Panc1 (cell line): Measurements from ENCODE around the gene NDUFB11. TPM values are rescaled to one million over a fixed set of nuclear protein-coding genes. Genes with fewer than 3 reads are reported as not detected.

Experiments
- ATAC-seq: fragments of 200-7000 bp; cut with Tn5 transposase; 2 replicates; pipeline ENCODE4 v1.9.1; 2020; ENCODE audit warnings: mild to moderate bottlenecking, moderate library complexity
- BruUV-seq: library from RNA; stranded (reverse); fragments of 400-500 nt; replicated peaks from 2 replicates; lab custom pipeline; 2021; lab: Mats Ljungman, UMichigan
- CTCF ChIA-PET: fragments of 300-600 bp; sonication (Branson Sonifier 250); formaldehyde crosslinking; loops from one replicate; lab custom pipeline; 2022; ENCODE audit warnings: antibody characterized with exemption; lab: Charles Lee
- POLR2A ChIA-PET: fragments of 300-600 bp; sonication (Branson Sonifier 250); formaldehyde crosslinking; loops from one replicate; lab custom pipeline; 2022; ENCODE audit warnings: antibody characterized with exemption; lab: Charles Lee
- DNase-seq: peaks from one replicate; pipeline ENCODE4 v3.0.0-alpha.2; 2010; ENCODE audit warnings: low read depth, low spot score
- H3K27ac ChIP-seq: 2 replicates; pipeline ENCODE4 v1.5.1; 2011; ENCODE audit warnings: mild to moderate bottlenecking, low read length, inconsistent platforms
- H3K27me3 ChIP-seq: fragments of 200-500 bp; sonication (Bioruptor generic); 2 replicates; pipeline ENCODE4 v1.6.0; 2014; ENCODE audit warnings: low read length, inconsistent platforms; ENCODE audit not compliant: control insufficient read depth, insufficient read depth
- H3K36me3 ChIP-seq: fragments of 200-500 bp; sonication (Bioruptor generic); 2 replicates; pipeline ENCODE4 v1.5.1; 2014; ENCODE audit warnings: inconsistent platforms, mild to moderate bottlenecking, low read length, moderate library complexity; ENCODE audit not compliant: control insufficient read depth, insufficient read depth
- H3K4me1 ChIP-seq: 2 replicates; pipeline ENCODE4 v1.5.1; 2011; ENCODE audit warnings: inconsistent platforms, mild to moderate bottlenecking, low read length, moderate library complexity; ENCODE audit not compliant: control insufficient read depth, insufficient read depth
- H3K4me3 ChIP-seq, 2 experiments: 2 replicates each; pipeline ENCODE4 v1.5.1; 2011 to 2012; ENCODE audit warnings: low read depth in 2 of 2, low read length in 2 of 2, mild to moderate bottlenecking in 2 of 2, inconsistent platforms in 1 of 2, moderate library complexity in 1 of 2
- H3K9me3 ChIP-seq: fragments of 200-500 bp; sonication (Bioruptor generic); 2 replicates; pipeline ENCODE4 v1.5.1; 2014; ENCODE audit warnings: low read depth, mild to moderate bottlenecking, inconsistent platforms, low read length, moderate library complexity; ENCODE audit not compliant: control insufficient read depth, insufficient read depth
- CTCF ChIP-seq: fragments of 450-650 bp; IDR thresholded peaks from 2 replicates; pipeline ENCODE4 v1.5.1; 2017; ENCODE audit warnings: mild to moderate bottlenecking
- POLR2AphosphoS5 ChIP-seq: IDR thresholded peaks from 2 replicates; pipeline ENCODE4 v1.6.1; 2012; ENCODE audit warnings: mild to moderate bottlenecking, low read depth, low read length, moderate library complexity
- REST ChIP-seq, 2 experiments: IDR thresholded peaks; 2 replicates each; pipeline ENCODE4 v1.6.1; 2011 to 2012; ENCODE audit warnings: low read depth in 2 of 2, control low read depth in 1 of 2, low read length in 1 of 2, mild to moderate bottlenecking in 1 of 2, moderate library complexity in 1 of 2; ENCODE audit not compliant: insufficient read depth in 1 of 2
- SIN3A ChIP-seq: IDR thresholded peaks from 2 replicates; pipeline ENCODE4 v1.6.1; 2012; ENCODE audit warnings: low read depth, mild to moderate bottlenecking, low read length, moderate library complexity, borderline replicate concordance; ENCODE audit not compliant: insufficient read depth
- TCF7L2 ChIP-seq: IDR thresholded peaks from 2 replicates; pipeline ENCODE4 v1.6.1; 2011; ENCODE audit warnings: mild to moderate bottlenecking, low read depth, low read length, inconsistent platforms
- in situ Hi-C: cut with HindIII; loops from 2 replicates; pipeline ENCODE4 v1.10.0; 2016; ENCODE audit warnings: low sequenced_read_pairs, low pct_unique_long_range_greater_than_20kb
- intact Hi-C: fragments of 100-400 bp; cut with micrococcal nuclease; formaldehyde crosslinking; loops from one replicate; pipeline ENCODE4 v1.10.0; 2022; ENCODE audit not compliant: unreplicated experiment
- total RNA-seq: library from RNA; stranded (reverse); gene quantifications from one replicate; pipeline ENCODE4 v1.2.1, GENCODE V29; 2021; ENCODE audit not compliant: unreplicated experiment

NDUFB11 gene
- total RNA-seq, 1 experiment from 2014 or later, result 109 TPM

- no peak overlapping the region for H3K4me3 ChIP-seq
- ATAC-seq (no peak), DNase-seq (no peak)
- POLR2A ChIA-PET, result no interaction called here
- CTCF ChIA-PET, result no interaction called here
- peaks cover 3% of the 10 kb centered on the region; the same call in 1 of the 2 replicates for H3K36me3 ChIP-seq
- BruUV-seq, result TSS peak; percentile 91
- no peaks in the 10 kb centered on the region for H3K27me3 ChIP-seq
- no peaks in the 10 kb centered on the region for H3K4me1 ChIP-seq
- no peak overlapping the region for H3K27ac ChIP-seq
- intact Hi-C loops (no loop called here), in situ Hi-C loops (no loop called here)
- TF ChIP-seq CTCF (no peak), REST (IDR thresholded peaks at IDR 0.05; ENCODE audit: insufficient read depth in 1 of 2, low read depth in 2 of 2, low read length in 1 of 2) (no peak), POLR2AphosphoS5 (no peak), SIN3A (no peak), TCF7L2 (no peak)
- no peaks in the 10 kb centered on the region for H3K9me3 ChIP-seq
These were observed 41.7 kb upstream of the NDUFB11 start for GRCh38 chrX:47186096-47186740.

- intact Hi-C loops, result no loop called here
- H3K4me1 ChIP-seq, result no peaks in the 10 kb centered on the region
- CTCF ChIA-PET, result no interaction called here
- no peak for TF ChIP-seq REST (IDR thresholded peaks at IDR 0.05; ENCODE audit: insufficient read depth in 1 of 2, low read depth in 2 of 2, low read length in 1 of 2)
- TF ChIP-seq POLR2AphosphoS5, result no peak
- TF ChIP-seq TCF7L2, result no peak
- TF ChIP-seq CTCF, result no peak
- TF ChIP-seq SIN3A, result no peak
- BruUV-seq, result no TSS peak
- no peak overlapping the region for H3K4me3 ChIP-seq
- H3K36me3 ChIP-seq, result peaks cover 3% of the 10 kb centered on the region
- no peak overlapping the region for H3K27ac ChIP-seq
- no peak for ATAC-seq
- H3K9me3 ChIP-seq, result no peaks in the 10 kb centered on the region
- POLR2A ChIA-PET, result no interaction called here
- in situ Hi-C loops, result no loop called here
- H3K27me3 ChIP-seq, result no peaks in the 10 kb centered on the region
- no peak for DNase-seq
These were observed 40.7 kb upstream of the NDUFB11 start for GRCh38 chrX:47185241-47185640.
